ENCODE results near the gene CORIN.

GRCh38 chr4:47639531-47639930 lies 198.3 kb downstream of the CORIN start:
- TF ChIP-seq CTCF (IDR thresholded peaks at IDR 0.05): no peak
- TF ChIP-seq POLR2A (IDR thresholded peaks at IDR 0.05): no peak
- no peak for TF ChIP-seq POLR2AphosphoS5 (IDR thresholded peaks at IDR 0.05)

Measured in breast epithelium (tissue), 3 donors.